ENCODE results near the gene MIDN.

DNA sequence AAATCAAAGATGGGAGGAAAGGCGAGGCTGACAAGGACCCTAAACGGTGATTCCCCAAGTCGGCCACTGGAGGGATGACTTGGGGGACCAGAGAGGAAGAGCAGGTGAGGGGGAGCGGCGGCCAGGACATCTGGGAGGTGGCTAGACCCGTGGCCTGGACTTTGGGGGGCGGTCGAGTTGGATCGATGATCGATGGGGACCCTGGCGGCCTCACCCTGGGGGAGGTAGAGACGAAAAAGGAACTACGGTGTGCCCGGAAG, 13.1 kb downstream of the MIDN start:
- TF ChIP-seq POLR2A (IDR thresholded peaks at IDR 0.05; ENCODE audit: low read depth, low read length), result no peak
- no peak for TF ChIP-seq POLR2AphosphoS5 (IDR thresholded peaks at IDR 0.05; ENCODE audit: low read depth, low read length)
- TF ChIP-seq TAF1 (IDR thresholded peaks at IDR 0.05; ENCODE audit: borderline replicate concordance, low read depth, low read length), result no peak

Data from GM12892 (cell line).